Duodenal mucosa (tissue), 2 donors: ENCODE measurements around the gene PALLD.
"Not testable (repeated sequence)": the region's sequence is repeated elsewhere in the genome, so short reads cannot be mapped to it uniquely, and the experiment has no call there.

Source experiments
- H3K27ac ChIP-seq: one replicate; pipeline ENCODE4 v1.7.0; 2013; ENCODE audit warnings: low read depth, low read length
- H3K27me3 ChIP-seq, 2 donors: one replicate each; pipeline ENCODE4 v1.7.0; 2013; ENCODE audit warnings: low read length in 2 of 2, control low read depth in 1 of 2; ENCODE audit not compliant: insufficient read depth in 2 of 2, control insufficient read depth in 1 of 2
- H3K36me3 ChIP-seq, 2 donors: one replicate each; pipeline ENCODE4 v1.7.0; 2013; ENCODE audit warnings: low read length in 2 of 2, control low read depth in 1 of 2; ENCODE audit not compliant: insufficient read depth in 2 of 2, control insufficient read depth in 1 of 2
- H3K4me1 ChIP-seq, 2 donors: one replicate each; pipeline ENCODE4 v1.7.0; 2013; ENCODE audit warnings: low read length in 2 of 2, control low read depth in 1 of 2; ENCODE audit not compliant: insufficient read depth in 2 of 2, control insufficient read depth in 1 of 2
- H3K4me3 ChIP-seq, 2 donors: one replicate each; pipeline ENCODE4 v1.7.0; 2013; ENCODE audit warnings: low read length in 2 of 2, low read depth in 1 of 2
- H3K9ac ChIP-seq, 2 donors: one replicate each; pipeline ENCODE4 v1.7.0; 2013; ENCODE audit warnings: low read length in 2 of 2, low read depth in 1 of 2
- H3K9me3 ChIP-seq, 2 donors: one replicate each; pipeline ENCODE4 v1.7.0; 2013; ENCODE audit warnings: low read length in 2 of 2, control low read depth in 1 of 2; ENCODE audit not compliant: control insufficient read depth in 1 of 2

Gene PALLD

GRCh38 chr4:168690199-168690598 lies 193.3 kb downstream of the PALLD start:
- Histone ChIP-seq H3K9me3 (no peaks in the 10 kb centered on the region), H3K27me3 (no peaks in the 10 kb centered on the region), H3K36me3 (no peaks in the 10 kb centered on the region), H3K4me1 (peaks cover 0 to 7% of the 10 kb centered on the region in 2 donors), H3K9ac (no peak overlapping the region), H3K27ac (no peak overlapping the region), H3K4me3 (no peak overlapping the region)

- Histone ChIP-seq H3K36me3 (no peaks in the 10 kb centered on the region), H3K27ac (no peak overlapping the region)
These were observed 194.9 kb downstream of the PALLD start for GRCh38 chr4:168691631-168692369.

GRCh38 chr4:168693750-168694490 lies 197.1 kb downstream of the PALLD start:
- Histone ChIP-seq H3K9ac (no peak overlapping the region), H3K27ac (no peak overlapping the region), H3K27me3 (no peaks in the 10 kb centered on the region), H3K4me1 (peaks cover 0 to 7% of the 10 kb centered on the region in 2 donors), H3K36me3 (no peaks in the 10 kb centered on the region), H3K4me3 (no peak overlapping the region), H3K9me3 (no peaks in the 10 kb centered on the region)

More at GRCh38 chr4:168691631-168692369, 194.9 kb downstream of the PALLD start:
- Histone ChIP-seq H3K4me3 (no peak overlapping the region), H3K4me1 (peaks cover 0 to 7% of the 10 kb centered on the region in 2 donors), H3K27me3 (no peaks in the 10 kb centered on the region), H3K9me3 (no peaks in the 10 kb centered on the region), H3K9ac (no peak overlapping the region)

DNA sequence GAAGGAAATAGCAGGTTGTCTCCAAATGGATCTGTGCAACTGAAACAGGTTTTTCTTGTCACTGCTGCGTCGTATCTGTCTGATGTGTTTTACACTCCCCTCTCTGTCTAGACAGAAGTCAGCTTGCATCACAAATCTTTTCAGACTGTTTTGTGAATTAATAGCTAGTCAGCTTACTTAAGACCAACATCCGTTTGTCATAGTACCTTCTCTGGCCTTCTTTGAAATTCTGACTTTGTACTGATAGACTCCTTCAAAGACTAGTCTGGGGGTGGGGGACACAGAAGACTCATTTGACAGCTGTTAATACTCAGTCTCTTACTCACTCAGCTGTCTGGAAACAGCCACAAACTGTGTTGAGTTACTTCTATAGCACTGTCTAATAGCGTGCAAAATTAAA lies 197.8 kb downstream of the PALLD start:
- H3K36me3 ChIP-seq = no peaks in the 10 kb centered on the region
- no peaks in the 10 kb centered on the region for H3K27me3 ChIP-seq
- H3K9me3 ChIP-seq = no peaks in the 10 kb centered on the region
- peaks cover 0 to 6% of the 10 kb centered on the region in 2 donors for H3K4me1 ChIP-seq
- no peak overlapping the region for H3K27ac ChIP-seq
- no peak overlapping the region for H3K9ac ChIP-seq
- no peak overlapping the region for H3K4me3 ChIP-seq

- Histone ChIP-seq H3K27ac (no peak overlapping the region), H3K36me3 (no peaks in the 10 kb centered on the region), H3K9ac (no peak overlapping the region), H3K9me3 (no peaks in the 10 kb centered on the region), H3K4me3 (no peak overlapping the region), H3K27me3 (no peaks in the 10 kb centered on the region), H3K4me1 (peaks cover 0 to under 1% of the 10 kb centered on the region in 2 donors)
These were observed 198.4 kb downstream of the PALLD start for GRCh38 chr4:168695288-168695687.

GRCh38 chr4:168696280-168696679 lies 199.4 kb downstream of the PALLD start:
- no peak overlapping the region for H3K4me3 ChIP-seq
- no peaks in the 10 kb centered on the region for H3K4me1 ChIP-seq
- H3K27me3 ChIP-seq = no peaks in the 10 kb centered on the region
- no peaks in the 10 kb centered on the region for H3K36me3 ChIP-seq
- H3K9ac ChIP-seq = no peak overlapping the region
- H3K9me3 ChIP-seq = no peaks in the 10 kb centered on the region
- no peak overlapping the region for H3K27ac ChIP-seq

GRCh38 chr4:168696826-168697225 lies 200.0 kb downstream of the PALLD start:
- Histone ChIP-seq H3K9me3 (no peaks in the 10 kb centered on the region), H3K27ac (no peak overlapping the region), H3K4me3 (no peak overlapping the region), H3K27me3 (no peaks in the 10 kb centered on the region), H3K4me1 (no peaks in the 10 kb centered on the region), H3K9ac (no peak overlapping the region), H3K36me3 (no peaks in the 10 kb centered on the region)

- Histone ChIP-seq H3K9ac (no peak overlapping the region), H3K9me3 (no peaks in the 10 kb centered on the region), H3K27ac (no peak overlapping the region), H3K36me3 (no peaks in the 10 kb centered on the region), H3K27me3 (no peaks in the 10 kb centered on the region), H3K4me3 (no peak overlapping the region), H3K4me1 (no peaks in the 10 kb centered on the region)
These were observed 202.5 kb downstream of the PALLD start for GRCh38 chr4:168699224-168699878.

GRCh38 chr4:168701061-168701460 lies 204.2 kb downstream of the PALLD start:
- H3K9me3 ChIP-seq = no peaks in the 10 kb centered on the region
- H3K36me3 ChIP-seq = no peaks in the 10 kb centered on the region
- no peaks in the 10 kb centered on the region for H3K27me3 ChIP-seq
- no peak overlapping the region for H3K4me3 ChIP-seq
- H3K9ac ChIP-seq = no peak overlapping the region
- H3K4me1 ChIP-seq = no peaks in the 10 kb centered on the region
- no peak overlapping the region for H3K27ac ChIP-seq

DNA sequence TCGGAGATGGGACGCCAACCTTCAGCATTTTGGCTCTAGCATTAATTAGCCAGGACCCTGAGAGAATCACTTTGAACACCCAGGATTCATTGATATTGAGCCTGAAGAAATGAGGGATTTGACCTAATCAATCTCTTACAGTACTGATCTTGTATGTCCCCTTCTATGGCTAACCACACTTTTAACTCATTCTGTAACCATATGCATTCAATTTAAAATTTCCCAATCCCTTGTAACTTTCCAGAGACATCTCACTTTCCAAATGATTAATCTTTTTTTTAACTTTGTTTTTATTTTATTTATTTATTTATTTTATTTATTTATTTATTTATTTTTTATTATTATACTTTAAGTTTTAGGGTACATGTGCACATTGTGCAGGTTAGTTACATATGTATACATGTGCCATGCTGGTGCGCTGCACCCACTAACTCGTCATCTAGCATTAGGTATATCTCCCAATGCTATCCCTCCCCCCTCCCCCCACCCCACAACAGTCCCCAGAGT lies 205.8 kb downstream of the PALLD start:
- H3K27ac ChIP-seq = not testable (repeated sequence)

More for the DNA sequence above, 205.8 kb downstream of the PALLD start:
- H3K4me3 ChIP-seq, H3K9ac ChIP-seq, H3K36me3 ChIP-seq, H3K9me3 ChIP-seq, H3K27me3 ChIP-seq, H3K4me1 ChIP-seq: not testable (repeated sequence)
